HG03066 (cell line): Measurements from ENCODE around the gene USP34.
A peak's percentile ranks its signal among the peaks of the same experiment; 100 is the strongest.
"Not testable (repeated sequence)": the region's sequence is repeated elsewhere in the genome, so short reads cannot be mapped to it uniquely, and the experiment has no call there.

Experiments used
- ATAC-seq: cut with Tn5 transposase; IDR thresholded peaks from one replicate; pipeline ENCODE4 v1.9.1; 2021; ENCODE audit warnings: low read depth; ENCODE audit not compliant: unreplicated experiment

USP34 gene

DNA sequence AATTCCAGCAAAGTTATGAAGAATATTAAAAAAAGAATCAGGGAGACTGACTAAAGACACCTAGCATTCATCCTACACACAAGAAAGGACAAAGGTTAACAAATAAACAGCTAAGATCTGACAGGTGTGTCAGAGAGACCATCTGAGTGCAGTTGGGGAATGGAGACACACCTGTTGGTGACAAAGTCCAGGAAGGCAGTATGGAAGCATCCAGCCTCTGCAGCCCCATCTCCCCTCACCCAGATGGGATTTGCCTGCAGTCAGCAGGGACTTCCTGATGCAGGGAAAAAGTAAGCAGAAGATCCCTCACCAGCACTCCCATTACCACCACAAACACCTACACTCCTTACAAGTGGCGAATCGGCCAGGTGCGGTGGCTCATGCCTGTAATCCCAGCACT, 37.9 kb downstream of the USP34 start:
- no peak for ATAC-seq

DNA sequence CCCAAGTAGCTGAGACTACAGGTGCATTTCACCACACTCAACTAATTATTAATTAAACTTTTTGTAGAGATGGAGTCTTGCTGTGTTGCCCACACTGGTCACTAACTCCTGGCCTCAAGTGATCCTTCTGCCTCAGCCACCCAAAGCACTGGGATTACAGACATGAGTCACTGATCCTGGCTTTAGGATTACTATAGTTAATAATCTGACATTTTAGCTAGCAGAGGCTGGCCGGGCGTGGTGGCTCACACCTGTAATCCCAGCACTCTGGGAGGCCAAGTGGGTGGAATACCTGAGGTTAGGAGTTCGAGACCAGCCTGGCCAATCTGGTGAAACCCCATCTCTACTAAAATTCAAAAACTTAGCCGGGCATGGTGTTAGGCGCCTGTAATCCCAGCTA, 39.5 kb downstream of the USP34 start:
- no peak for ATAC-seq

DNA sequence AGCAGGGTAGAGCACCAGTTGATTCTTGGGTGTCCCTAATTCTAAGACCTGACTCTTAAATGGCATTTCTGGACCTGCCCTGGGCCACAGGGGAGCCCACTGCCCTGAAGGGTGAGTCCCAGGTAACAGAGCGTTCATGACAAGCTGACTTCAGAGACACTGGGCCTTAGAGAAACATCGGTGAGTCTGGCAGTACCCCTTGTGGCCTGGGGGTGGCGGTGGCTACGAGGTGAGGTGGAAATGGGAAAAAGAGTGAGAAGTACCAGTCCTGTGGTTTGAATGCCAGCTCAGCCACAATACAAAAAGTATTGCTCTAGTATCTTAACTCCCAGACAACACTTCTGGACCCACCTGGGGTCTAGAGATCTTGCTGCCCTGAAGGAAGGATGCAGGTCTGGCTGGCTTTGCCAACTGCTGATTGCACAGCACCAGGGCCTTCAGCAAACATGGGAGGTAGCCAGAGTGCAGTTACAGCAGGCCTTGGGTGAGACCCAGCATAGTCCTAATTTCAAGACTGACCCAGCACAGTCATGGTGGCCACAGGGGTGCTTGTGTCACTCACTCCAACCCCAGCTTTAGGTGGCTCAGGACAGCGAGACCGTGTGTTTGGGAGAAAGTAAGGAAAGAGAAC, 44.5 kb downstream of the USP34 start:
- ATAC-seq, result peak; percentile 82

DNA sequence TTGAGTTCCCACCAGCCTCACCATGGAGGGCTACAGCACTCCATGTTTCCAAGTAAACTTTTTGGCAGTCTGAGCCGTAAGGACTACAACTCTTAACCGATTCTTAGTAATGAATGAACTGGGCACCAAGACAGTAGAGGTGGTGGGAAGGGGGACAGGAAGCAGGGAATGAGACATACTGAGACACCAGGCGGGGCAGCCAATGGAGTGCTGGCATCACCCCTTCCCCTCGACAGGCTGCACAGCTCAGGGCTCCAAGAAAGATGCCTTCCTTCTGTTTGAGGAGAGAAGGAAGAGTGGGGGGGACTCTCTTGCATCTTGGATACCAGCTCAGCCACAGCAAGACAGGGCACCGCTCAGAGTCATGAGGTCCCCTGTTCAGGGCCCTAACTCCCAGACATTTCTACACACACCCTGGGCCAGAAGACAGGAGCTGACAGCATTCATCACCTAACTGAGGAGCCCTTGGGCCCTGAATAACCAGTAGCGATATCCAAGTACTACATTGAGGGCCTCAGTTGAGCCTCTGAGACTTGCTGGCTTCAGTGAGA, 45.2 kb downstream of the USP34 start:
- peak; percentile 7 for ATAC-seq

DNA sequence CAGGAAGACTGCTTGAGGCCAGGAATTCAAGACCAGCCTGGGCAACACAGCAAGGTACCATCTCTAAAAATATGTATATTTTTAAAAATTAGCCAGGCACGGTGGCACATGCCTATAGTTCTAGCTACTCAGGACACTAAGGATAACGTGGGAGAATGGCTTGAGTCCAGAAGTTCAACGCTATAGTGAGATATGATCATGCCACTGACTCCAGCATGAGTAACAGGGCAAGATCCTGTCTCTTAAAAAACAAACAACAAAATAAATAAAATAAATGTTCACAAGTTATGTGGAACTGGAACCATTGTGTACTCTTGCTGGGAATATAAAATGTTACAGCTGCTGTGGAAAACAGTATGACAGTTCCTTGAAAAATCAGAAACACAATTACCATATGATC, 47.2 kb downstream of the USP34 start:
- ATAC-seq, result no peak

DNA sequence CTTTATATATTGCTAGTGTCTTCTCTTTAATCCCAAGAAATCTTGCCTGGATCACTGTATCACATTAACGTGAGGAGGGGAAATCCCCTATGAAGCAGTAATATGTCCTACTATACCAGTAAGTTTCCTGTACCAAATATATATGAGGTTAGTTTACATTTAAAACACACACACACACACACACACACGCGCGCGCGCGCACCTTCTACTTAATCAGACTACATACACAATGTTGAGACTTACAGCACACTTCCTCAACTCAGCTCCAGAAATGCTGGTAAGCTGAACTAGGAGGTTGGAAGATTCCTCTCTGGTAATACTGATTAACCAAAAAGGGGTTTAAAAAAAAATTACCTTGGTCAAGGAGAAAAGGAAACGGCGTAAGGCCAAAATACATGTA, 49.3 kb downstream of the USP34 start:
- no peak for ATAC-seq

DNA sequence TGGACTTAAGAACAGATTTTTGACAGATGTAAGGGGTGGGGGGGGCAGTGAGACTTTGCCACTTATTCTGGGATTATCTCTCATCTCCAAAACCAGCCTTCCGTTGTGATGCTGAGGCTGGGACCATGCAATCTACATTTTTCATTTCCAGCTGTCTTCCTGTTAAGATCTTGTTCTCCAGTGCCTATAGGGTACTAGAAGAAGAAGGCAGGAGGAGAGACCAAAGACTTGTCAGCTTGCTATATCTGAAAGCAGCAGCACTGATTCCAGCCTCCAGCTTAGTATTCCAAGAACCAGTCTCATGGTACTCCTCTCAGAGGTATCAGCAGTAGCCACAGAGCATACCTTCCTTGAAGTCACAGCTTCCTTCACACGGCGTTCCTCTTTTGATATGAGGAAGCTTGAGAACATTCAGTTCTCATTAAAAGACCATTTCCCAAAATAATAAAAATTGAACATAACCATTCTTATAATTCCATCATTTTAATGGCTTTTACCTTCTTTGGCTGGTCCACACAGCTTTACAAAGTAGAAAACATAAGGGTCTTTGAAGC, 49.8 kb downstream of the USP34 start:
- no peak for ATAC-seq

DNA sequence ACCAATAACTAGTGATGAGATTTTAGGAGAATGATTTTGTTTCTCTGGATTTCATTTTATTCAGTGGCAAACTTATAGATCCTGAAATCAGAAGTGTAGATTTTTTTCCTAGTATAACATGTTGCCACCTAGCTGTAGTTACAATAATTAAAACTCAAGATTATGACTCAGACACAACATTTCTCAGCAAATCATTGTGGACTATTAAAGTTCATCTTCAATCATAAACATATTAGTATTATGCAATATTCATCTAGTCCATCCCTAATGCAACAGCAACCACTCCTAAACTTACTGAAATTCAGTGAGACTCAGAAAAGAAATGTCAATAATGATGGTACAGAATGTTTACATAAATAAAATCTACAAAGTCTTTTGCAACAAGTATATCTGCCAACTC, 51.3 kb downstream of the USP34 start:
- ATAC-seq, result no peak

DNA sequence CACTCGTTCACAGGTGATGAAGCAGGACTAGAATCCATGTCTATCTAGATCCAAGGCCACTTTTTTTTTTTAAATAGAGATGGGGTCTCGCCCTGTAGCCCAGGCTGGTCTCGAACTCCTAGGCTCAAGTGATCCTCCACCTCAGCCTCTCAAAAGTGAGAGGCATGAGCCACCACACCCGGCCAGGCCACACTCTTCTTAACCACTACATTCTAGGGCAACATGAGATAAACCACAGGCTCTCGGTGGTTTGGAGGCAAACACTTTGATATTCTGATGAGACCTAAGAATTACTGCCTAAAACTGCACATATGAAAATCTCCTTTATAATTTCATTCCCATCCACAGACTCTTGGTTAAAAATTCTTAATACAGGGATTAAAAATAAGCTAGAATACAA, 51.8 kb downstream of the USP34 start:
- ATAC-seq, result no peak

DNA sequence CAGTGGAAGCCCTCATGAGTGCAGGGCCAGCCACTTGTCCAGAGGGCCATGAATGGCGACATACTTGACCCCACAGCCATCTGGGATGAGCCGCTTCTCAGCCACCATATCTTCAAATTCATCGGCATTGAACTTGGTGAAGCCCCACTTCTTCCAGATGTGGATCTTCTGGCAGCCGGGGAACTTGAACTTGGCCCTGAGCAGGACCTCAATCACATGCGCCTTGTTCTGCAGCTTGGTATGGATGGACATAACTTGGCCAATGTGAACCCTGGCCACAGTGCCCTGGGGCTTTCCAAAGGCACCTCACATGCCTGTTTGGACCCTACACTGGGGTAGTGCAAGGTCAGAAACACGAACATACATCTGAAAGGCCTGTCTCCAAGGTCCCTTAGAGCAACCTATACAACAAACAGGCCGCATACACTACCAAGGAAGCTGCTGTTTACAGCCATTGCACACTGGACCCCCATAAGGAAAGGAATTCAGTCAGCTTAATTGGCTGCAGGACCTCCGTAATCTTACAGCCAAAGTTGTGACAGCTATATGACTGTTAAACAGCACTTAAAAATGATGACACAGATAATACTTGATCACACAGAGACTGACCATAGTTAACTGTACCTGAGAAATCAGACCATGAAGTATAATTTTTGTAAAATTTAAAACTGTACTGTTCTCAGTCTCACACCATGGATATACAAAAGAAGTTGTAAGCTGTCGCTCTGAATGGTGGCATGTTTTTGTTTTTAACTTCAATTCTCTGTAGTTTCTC, 53.8 kb downstream of the USP34 start:
- ATAC-seq, result no peak

DNA sequence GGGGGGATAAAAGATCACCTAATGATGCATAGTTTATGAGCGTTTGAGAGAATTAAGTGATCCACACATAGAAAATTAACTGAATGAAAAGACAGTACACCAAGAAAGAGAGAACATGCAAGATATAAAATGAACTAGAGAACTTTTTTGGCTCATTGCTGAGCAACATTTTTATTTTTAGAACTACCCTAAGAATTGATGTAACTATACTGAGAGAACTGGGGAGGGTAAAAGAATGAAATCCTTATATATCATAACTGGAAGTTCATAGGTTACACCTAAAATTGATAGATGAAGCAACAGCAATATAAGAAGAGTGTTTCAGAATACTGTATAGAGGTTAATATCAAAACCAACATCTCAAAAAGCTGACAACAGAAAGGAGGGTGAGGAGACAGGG, 55.6 kb downstream of the USP34 start:
- ATAC-seq, result no peak

DNA sequence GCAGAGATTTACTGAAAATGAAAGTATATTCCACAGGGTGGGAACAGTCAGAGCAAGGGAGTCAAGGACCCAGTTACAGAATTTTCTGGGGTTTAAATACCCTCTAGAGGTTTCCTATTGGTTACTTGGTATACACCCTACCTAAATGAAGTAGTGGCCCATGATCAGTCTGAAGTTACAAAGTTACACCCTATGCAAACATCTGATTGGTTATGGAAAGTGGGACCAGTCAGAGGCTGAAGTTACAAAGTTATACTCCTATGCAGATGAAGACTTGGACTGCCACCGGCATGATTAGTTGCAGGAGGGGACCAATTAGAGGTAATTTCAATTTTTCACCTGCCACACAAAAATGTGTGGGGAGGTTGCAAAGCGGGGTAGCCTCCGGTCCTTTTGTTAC, 56.2 kb downstream of the USP34 start:
- no peak for ATAC-seq

DNA sequence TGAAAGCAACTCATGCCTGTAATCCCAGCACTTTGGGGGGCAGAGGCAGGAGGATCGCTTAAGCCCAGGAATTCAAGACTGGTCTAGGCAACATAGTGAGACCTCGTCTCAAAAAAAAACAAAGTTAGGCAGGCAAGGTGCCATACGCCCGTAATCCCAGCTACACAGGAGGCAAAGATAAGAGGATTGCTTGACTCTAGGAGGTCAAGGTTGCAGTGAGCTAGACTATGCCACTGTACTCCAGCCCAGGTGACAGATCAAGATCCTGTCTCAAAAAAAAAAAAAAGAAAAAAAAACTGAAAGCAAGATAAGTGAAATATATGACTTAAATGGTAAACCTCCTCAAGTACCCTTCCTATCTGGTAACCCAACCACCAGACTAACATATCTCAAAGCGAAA, 59.8 kb downstream of the USP34 start:
- ATAC-seq, result no peak

DNA sequence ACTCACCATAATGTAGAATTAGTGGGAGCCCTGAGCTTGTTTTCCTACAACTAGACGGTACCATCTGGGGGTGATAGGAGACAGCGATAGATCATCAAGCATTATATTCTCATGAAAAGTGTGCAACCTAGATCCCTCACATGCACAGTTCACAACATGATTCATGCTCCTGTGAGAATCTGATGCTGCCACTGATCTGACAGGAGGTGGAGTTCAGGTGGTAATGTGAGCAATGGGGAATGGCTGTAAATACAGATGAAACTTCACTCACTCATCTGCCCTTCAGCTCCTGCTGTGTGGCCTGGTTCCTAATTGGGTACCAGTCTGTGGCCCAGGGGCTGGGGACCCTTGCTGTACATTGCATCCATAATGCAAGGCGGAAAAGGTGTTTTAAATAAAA, 60.7 kb downstream of the USP34 start:
- no peak for ATAC-seq

DNA sequence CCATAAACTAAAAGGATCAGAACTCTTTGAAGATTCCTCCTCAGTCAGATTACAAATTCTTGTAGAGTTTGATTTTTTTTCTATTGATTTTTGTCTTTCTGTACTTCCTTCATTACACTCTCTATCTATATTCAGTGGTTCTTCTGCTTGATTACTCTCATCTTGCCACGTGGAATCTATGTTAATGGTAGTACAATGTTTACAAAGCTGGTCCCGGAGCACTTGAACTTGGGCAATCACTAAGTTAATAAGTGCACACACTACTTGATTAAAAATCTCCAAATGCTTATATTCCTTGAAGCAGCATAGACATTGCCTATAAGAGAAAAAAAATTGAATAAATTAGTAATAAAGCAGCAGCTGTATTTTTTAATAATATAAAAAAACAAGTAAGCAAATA, 65.1 kb downstream of the USP34 start:
- ATAC-seq, result no peak

DNA sequence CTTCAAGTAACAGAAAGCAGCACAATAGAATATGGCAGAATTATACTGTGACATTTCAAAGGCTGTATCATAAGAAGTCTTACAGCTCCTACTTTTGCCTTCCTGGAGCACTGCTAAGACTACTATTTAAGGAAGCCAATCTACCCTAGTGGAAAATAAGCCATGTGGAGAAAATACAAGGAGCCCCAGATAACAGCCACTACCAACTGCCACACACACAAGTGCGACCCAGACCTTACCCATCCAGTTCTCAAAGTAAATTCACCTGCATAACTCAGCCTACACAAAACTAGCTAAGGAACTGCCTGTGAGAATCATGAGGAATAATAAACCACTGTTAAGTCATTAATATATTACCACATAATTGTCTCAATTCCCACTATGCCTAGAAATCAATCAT, 66.4 kb downstream of the USP34 start:
- no peak for ATAC-seq

DNA sequence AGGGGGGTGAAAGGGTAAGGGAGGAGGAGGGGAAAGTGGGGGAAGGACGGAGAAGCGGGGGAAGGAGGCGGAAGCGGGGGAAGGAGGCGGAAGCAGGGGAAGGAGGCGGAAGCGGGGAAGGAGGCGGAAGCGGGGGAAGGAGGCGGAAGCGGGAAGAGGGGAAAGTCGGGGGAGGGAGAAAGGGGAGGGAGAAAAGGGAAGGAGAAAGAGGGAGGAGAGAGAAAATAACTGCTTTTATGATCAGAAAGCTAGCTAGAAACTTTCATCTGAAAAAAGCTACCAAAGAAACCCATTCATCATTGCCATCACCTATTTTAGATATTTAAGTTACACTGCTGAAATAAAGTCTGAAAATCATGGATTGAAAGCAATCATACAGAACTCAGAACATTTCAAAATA, 72.5 kb downstream of the USP34 start:
- no peak for ATAC-seq

DNA sequence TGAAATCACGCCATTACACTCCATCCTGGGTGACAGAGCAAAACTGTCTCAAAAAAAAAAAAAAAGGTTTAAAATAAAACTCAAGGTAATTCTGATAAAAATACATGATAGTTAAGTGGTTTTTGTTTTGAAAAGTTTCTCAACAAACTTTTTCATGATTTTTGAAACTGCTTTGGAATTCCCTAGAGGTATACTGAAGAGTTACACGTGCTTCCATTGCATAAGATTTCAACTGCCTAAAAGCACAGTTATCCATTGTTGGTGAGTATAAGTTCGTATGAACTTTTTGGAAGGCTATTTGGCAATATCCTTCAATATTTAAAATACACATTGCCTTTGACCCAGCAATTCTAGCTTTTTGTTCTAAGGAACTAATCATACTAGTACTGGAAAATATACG, 74.9 kb downstream of the USP34 start:
- no peak for ATAC-seq

DNA sequence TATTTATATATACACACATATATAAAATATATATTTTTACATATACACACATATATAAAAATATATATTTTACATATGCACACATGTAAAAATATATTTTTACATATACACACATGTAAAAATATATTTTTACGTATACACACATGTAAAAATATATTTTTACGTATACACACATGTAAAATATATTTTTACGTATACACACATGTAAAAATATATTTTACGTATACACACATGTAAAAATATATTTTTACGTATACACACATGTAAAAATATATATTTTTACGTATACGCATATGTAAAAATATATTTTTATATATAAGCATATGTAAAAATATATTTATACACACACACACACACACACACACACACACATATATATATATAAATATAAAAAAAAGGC, 83.3 kb downstream of the USP34 start:
- ATAC-seq, result not testable (repeated sequence)

DNA sequence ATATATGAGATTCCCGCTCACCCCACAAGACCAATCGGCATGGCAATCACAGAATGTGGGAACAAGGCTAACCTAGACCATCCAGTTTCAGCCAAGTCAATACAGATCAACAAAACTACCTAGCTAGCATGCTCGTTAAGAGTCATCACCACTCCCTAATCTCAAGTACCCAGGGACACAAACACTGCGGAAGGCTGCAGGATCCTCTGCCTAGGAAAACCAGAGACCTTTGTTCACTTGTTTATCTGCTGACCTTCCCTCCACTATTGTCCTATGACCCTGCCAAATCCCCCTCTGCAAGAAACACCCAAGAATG, 90.0 kb downstream of the USP34 start:
- ATAC-seq, result not testable (repeated sequence)

DNA sequence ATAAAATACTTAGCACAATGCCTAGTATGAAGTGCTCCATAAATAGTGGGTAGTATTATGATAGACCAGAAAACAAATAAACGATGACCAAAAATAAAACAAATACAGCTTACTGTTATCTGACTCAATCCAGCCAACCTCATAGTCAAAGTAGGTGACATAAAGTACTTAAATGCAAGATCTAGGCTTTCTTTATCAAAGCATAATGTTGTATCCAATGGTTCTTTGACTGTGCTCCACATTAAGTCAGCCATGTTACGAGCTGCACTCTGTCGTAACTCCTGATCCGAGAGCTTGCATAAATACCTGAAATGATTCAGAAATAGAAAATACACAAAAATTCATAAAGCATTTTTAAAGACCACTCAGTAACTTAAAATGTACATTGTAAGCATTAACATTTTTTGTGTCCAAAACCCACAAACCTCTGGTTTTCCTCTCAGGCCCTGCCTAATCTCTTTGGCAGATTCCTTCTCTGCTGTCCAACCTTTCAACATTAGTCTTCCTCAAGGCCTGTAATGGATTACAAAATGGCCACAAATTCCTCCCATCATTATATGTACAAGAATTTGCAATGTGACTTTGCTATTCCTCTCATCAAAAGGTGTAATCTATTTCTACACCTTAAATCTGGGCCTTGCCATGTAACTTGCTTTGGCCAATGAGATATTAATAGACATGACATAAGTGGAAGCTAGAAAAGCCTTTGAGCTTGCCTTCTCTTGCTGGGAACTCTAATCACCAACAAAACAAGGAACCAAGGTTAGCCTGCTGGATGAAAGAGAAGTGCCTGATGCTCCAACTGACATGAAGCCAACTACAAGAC, 90.6 kb downstream of the USP34 start:
- ATAC-seq, result no peak
